A673 (cell line): ENCODE data around the gene PRG3. TPM values are rescaled to one million over a fixed set of nuclear protein-coding genes. Genes with fewer than 3 reads are reported as not detected.

Source experiments
- BruUV-seq: library from RNA; stranded (reverse); fragments of 400-500 nt; replicated peaks from 2 replicates; lab custom pipeline; 2021; lab: Mats Ljungman, UMichigan
- CTCF ChIA-PET: fragments of 300-600 bp; sonication (Branson Sonifier 250); formaldehyde crosslinking; loops from one replicate; lab custom pipeline; 2022; ENCODE audit warnings: antibody characterized with exemption; lab: Charles Lee
- POLR2A ChIA-PET: fragments of 300-600 bp; sonication (Branson Sonifier 250); formaldehyde crosslinking; loops from one replicate; lab custom pipeline; 2022; ENCODE audit warnings: antibody characterized with exemption; ENCODE audit not compliant: low non-redundant PET; lab: Charles Lee
- DNase-seq: peaks from one replicate; pipeline ENCODE4 v3.0.0-alpha.2; 2015; ENCODE audit warnings: low spot score
- H3K27ac ChIP-seq: fragments of 200-600 bp; sonication (generic); 2 replicates; pipeline ENCODE4 v1.5.1; 2016; ENCODE audit warnings: mixed run types, low read depth, mild to moderate bottlenecking, mixed read lengths, antibody characterized with exemption, low read length; ENCODE audit not compliant: poor library complexity, severe bottlenecking
- H3K27me3 ChIP-seq: fragments of 200-600 bp; sonication (generic); replicated peaks from 2 replicates; pipeline ENCODE4 v1.6.1; 2017; ENCODE audit warnings: mixed run types, low read depth, mild to moderate bottlenecking, mixed read lengths, antibody characterized with exemption, low read length; ENCODE audit not compliant: insufficient read depth, poor library complexity
- H3K36me3 ChIP-seq: fragments of 200-600 bp; sonication (generic); 2 replicates; pipeline ENCODE4 v1.6.1; 2016; ENCODE audit warnings: mixed run types, mild to moderate bottlenecking, mixed read lengths, antibody characterized with exemption, low read length; ENCODE audit not compliant: insufficient read depth, poor library complexity, severe bottlenecking
- H3K4me1 ChIP-seq: fragments of 200-600 bp; sonication (generic); 2 replicates; pipeline ENCODE4 v1.6.1; 2017; ENCODE audit warnings: mixed run types, mild to moderate bottlenecking, mixed read lengths, antibody characterized with exemption, low read length; ENCODE audit not compliant: insufficient read depth, poor library complexity, severe bottlenecking
- H3K4me3 ChIP-seq: fragments of 200-600 bp; sonication (generic); 2 replicates; pipeline ENCODE4 v1.5.1; 2016; ENCODE audit warnings: low read depth, mixed run types, mild to moderate bottlenecking, mixed read lengths, low read length; ENCODE audit not compliant: poor library complexity, severe bottlenecking
- H3K9me3 ChIP-seq: fragments of 200-600 bp; sonication (generic); 2 replicates; pipeline ENCODE4 v1.6.1; 2016; ENCODE audit warnings: mixed run types, low read depth, mild to moderate bottlenecking, mixed read lengths, antibody characterized with exemption, low read length; ENCODE audit not compliant: poor library complexity, severe bottlenecking
- CTCF ChIP-seq: fragments of 300-800, 200-600 bp; sonication (generic); conservative IDR thresholded peaks from 2 replicates; pipeline ENCODE4 v1.5.1; 2017; ENCODE audit warnings: low read depth, mild to moderate bottlenecking, antibody characterized with exemption, low read length, moderate library complexity, mixed read lengths
- EZH2 ChIP-seq: fragments of 200-600 bp; sonication (generic); IDR thresholded peaks from 2 replicates; pipeline ENCODE4 v1.6.1; 2017; ENCODE audit warnings: borderline replicate concordance, low read depth, mild to moderate bottlenecking, mixed read lengths, antibody characterized with exemption, low read length; ENCODE audit not compliant: poor library complexity, severe bottlenecking
- intact Hi-C: fragments of 100-400 bp; cut with micrococcal nuclease; formaldehyde crosslinking; loops from one replicate; pipeline ENCODE4 v1.10.0; 2022; ENCODE audit not compliant: unreplicated experiment
- total RNA-seq: library from RNA; stranded (reverse); gene quantifications from 2 replicates; pipeline ENCODE4 v1.2.3, GENCODE V29; 2021

Gene PRG3
- total RNA-seq, 1 experiment from 2014 or later = not detected

GRCh38 chr11:57425565-57426438, 44.9 kb upstream of the PRG3 start:
- H3K9me3 ChIP-seq = no peaks in the 10 kb centered on the region
- TF ChIP-seq EZH2 (no peak), CTCF (no peak)
- intact Hi-C loops = no loop called here
- CTCF ChIA-PET = interaction anchor here (1.9 kb wide), 1 partner anchor 32 kb away, joined by 8 read pairs; no protein-coding TSS in a partner anchor
- peak overlapping the region; percentile 47 for H3K4me3 ChIP-seq
- H3K27me3 ChIP-seq = no peaks in the 10 kb centered on the region
- H3K4me1 ChIP-seq = peaks cover 28% of the 10 kb centered on the region
- H3K36me3 ChIP-seq = no peaks in the 10 kb centered on the region
- H3K27ac ChIP-seq = peak overlapping the region; percentile 43
- no peak for DNase-seq
- POLR2A ChIA-PET = no interaction called here
- TSS peak; percentile 39 for BruUV-seq

- Histone ChIP-seq H3K27ac (peak overlapping the region; percentile 43), H3K4me1 (peaks cover 28% of the 10 kb centered on the region), H3K36me3 (no peaks in the 10 kb centered on the region), H3K9me3 (no peaks in the 10 kb centered on the region), H3K27me3 (no peaks in the 10 kb centered on the region), H3K4me3 (no peak overlapping the region)
- CTCF ChIA-PET = interaction anchor here (0.6 to 1.9 kb wide), 5 partner anchors 22 to 79 kb away, joined by 4 to 8 read pairs (median 6); partner anchors contain the start of gene RTN4RL2
- TF ChIP-seq EZH2 = no peak
- no peak for TF ChIP-seq CTCF
- POLR2A ChIA-PET = interaction anchor here (0.7 kb wide), 1 partner anchor 35 kb away, joined by 5 read pairs; no protein-coding TSS in a partner anchor
- intact Hi-C loops = no loop called here
- DNase-seq = peak; percentile 96
- TSS peak; percentile 78 for BruUV-seq
Measured at GRCh38 chr11:57424792-57425564, 44.0 kb upstream of the PRG3 start.

- no TSS peak for BruUV-seq
- H3K36me3 ChIP-seq = no peaks in the 10 kb centered on the region
- ChIA-PET POLR2A (interaction anchor here (0.7 kb wide), 1 partner anchor 35 kb away, joined by 5 read pairs; no protein-coding TSS in a partner anchor), CTCF (interaction anchor here (0.6 to 1.9 kb wide), 5 partner anchors 22 to 373 kb away, joined by 4 to 8 read pairs (median 6); no protein-coding TSS in a partner anchor)
- peaks cover 28% of the 10 kb centered on the region for H3K4me1 ChIP-seq
- H3K4me3 ChIP-seq = no peak overlapping the region
- H3K9me3 ChIP-seq = no peaks in the 10 kb centered on the region
- intact Hi-C loops = no loop called here
- H3K27me3 ChIP-seq = no peaks in the 10 kb centered on the region
- no peak for DNase-seq
- no peak for TF ChIP-seq CTCF
- no peak for TF ChIP-seq EZH2
- H3K27ac ChIP-seq = peak overlapping the region; percentile 43
Measured at GRCh38 chr11:57424137-57424791, 43.3 kb upstream of the PRG3 start.
